Cardiac fibroblast (primary cell): ENCODE data around the gene LCN9.

Source experiments
- DNase-seq, 2 donors: peaks; one replicate each; pipeline versions ENCODE4 v3.0.0 to v3.0.0-alpha.2; 2010; ENCODE audit warnings: low read depth in 2 of 2
- H3K4me3 ChIP-seq, 2 donors: replicated peaks in 1 of 2; 1 replicate in 1 of 2; 2 replicates in 1 of 2; pipeline ENCODE4 v1.5.1; 2011; ENCODE audit warnings: low read depth in 2 of 2, low read length in 2 of 2, mild to moderate bottlenecking in 2 of 2, moderate library complexity in 1 of 2
- CTCF ChIP-seq: IDR thresholded peaks from one replicate; pipeline ENCODE4 v1.5.1; 2011; ENCODE audit warnings: low read depth, mild to moderate bottlenecking, low read length, inconsistent platforms

LCN9 gene

GRCh38 chr9:135707252-135708138 lies 44.4 kb downstream of the LCN9 start:
- no peak overlapping the region for H3K4me3 ChIP-seq
- DNase-seq: no peak
- no peak for TF ChIP-seq CTCF

- TF ChIP-seq CTCF: no peak
- H3K4me3 ChIP-seq: no peak overlapping the region
- DNase-seq: no peak
Observed at GRCh38 chr9:135708164-135708563, 45.1 kb downstream of the LCN9 start.

- TF ChIP-seq CTCF: no peak
- no peak for DNase-seq
- no peak overlapping the region for H3K4me3 ChIP-seq
Observed at GRCh38 chr9:135711391-135711790, 48.3 kb downstream of the LCN9 start.

- DNase-seq: no peak
- no peak for TF ChIP-seq CTCF
- no peak overlapping the region for H3K4me3 ChIP-seq
Observed at GRCh38 chr9:135711881-135712280, 48.8 kb downstream of the LCN9 start.

- no peak for TF ChIP-seq CTCF
- H3K4me3 ChIP-seq: no peak overlapping the region
Observed at GRCh38 chr9:135712613-135713295, 49.6 kb downstream of the LCN9 start.

GRCh38 chr9:135714242-135715055 lies 51.3 kb downstream of the LCN9 start:
- no peak overlapping the region for H3K4me3 ChIP-seq
- TF ChIP-seq CTCF: no peak
- DNase-seq: no peak

More at GRCh38 chr9:135712613-135713295, 49.6 kb downstream of the LCN9 start:
- no peak for DNase-seq
